HCT116 (cell line): ENCODE measurements around the gene RTN4IP1. TPM values are rescaled to one million over a fixed set of nuclear protein-coding genes. Genes with fewer than 3 reads are reported as not detected.

Experiments
- ATAC-seq: fragments of 200-7000 bp; cut with Tn5 transposase; 2 replicates; pipeline ENCODE4 v1.9.1; 2020; ENCODE audit warnings: mild to moderate bottlenecking, moderate library complexity
- BruUV-seq: library from RNA; stranded (reverse); fragments of 400-500 nt; replicated peaks from 2 replicates; lab custom pipeline; 2021; lab: Mats Ljungman, UMichigan
- CTCF ChIA-PET: fragments of 300-600 bp; sonication (Branson Sonifier 250); formaldehyde crosslinking; loops from one replicate; lab custom pipeline; 2021; ENCODE audit warnings: antibody characterized with exemption; lab: Charles Lee
- POLR2A ChIA-PET: fragments of 300-600, 350-600 bp; sonication (Branson Sonifier 250); formaldehyde crosslinking; loops from one replicate; lab custom pipeline; 2021; ENCODE audit warnings: antibody characterized with exemption; lab: Charles Lee
- RAD21 ChIA-PET, 2 experiments: fragments of 300-600 bp; sonication (Branson Sonifier 250); formaldehyde crosslinking; loops; one replicate each; lab custom pipeline; 2023; ENCODE audit warnings: low total read pairs in 2 of 2; ENCODE audit not compliant: uncharacterized antibody in 2 of 2, unreplicated experiment in 2 of 2, low non-redundant PET in 1 of 2; lab: Charles Lee
- DNase-seq: peaks from one replicate; pipeline ENCODE4 v3.0.0-alpha.2; 2010; ENCODE audit warnings: low read depth, low spot score
- H2AFZ ChIP-seq: fragments of 200-600 bp; shearing (Covaris generic), sonication (generic); 2 replicates; pipeline ENCODE4 v1.6.1; 2017; ENCODE audit warnings: low read depth, mixed run types, mixed read lengths, antibody characterized with exemption, low read length; ENCODE audit not compliant: poor library complexity, severe bottlenecking
- H3K27ac ChIP-seq: 2 replicates; pipeline ENCODE4 v1.5.1; 2012; ENCODE audit warnings: low read depth, low read length
- H3K27me3 ChIP-seq: fragments of 200-600 bp; sonication (generic); 2 replicates; pipeline ENCODE4 v1.6.1; 2016; ENCODE audit warnings: mixed run types, low read length, mixed read lengths; ENCODE audit not compliant: insufficient read depth
- H3K36me3 ChIP-seq, 2 experiments: fragments of 200-500 bp in 1 of 2; fragments of 200-600 bp in 1 of 2; sonication (Bioruptor generic) in 1 of 2; sonication (generic) in 1 of 2; 2 replicates each; pipeline versions ENCODE4 v1.5.1 to v1.6.1; 2014 to 2016; ENCODE audit warnings: low read length in 2 of 2, inconsistent platforms in 1 of 2, mixed read lengths in 1 of 2, mixed run types in 1 of 2; ENCODE audit not compliant: insufficient read depth in 2 of 2, control insufficient read depth in 1 of 2
- H3K4me1 ChIP-seq, 2 experiments: fragments of 200-600 bp in 1 of 2; sonication (generic) in 1 of 2; 2 replicates each; pipeline versions ENCODE4 v1.5.1 to v1.6.1; 2012 to 2017; ENCODE audit warnings: low read length in 2 of 2, inconsistent platforms in 1 of 2, mild to moderate bottlenecking in 1 of 2, mixed read lengths in 1 of 2, mixed run types in 1 of 2, moderate library complexity in 1 of 2; ENCODE audit not compliant: insufficient read depth in 2 of 2, control insufficient read depth in 1 of 2
- H3K4me2 ChIP-seq: fragments of 200-600 bp; sonication (generic); 2 replicates; pipeline ENCODE4 v1.6.1; 2017; ENCODE audit warnings: mixed run types, low read length, mixed read lengths
- H3K4me3 ChIP-seq, 2 experiments: fragments of 200-600 bp in 1 of 2; sonication (generic) in 1 of 2; replicated peaks in 1 of 2; 2 replicates each; pipeline ENCODE4 v1.5.1; 2011 to 2016; ENCODE audit warnings: low read length in 2 of 2, control low read depth in 1 of 2, low read depth in 1 of 2, mild to moderate bottlenecking in 1 of 2, mixed read lengths in 1 of 2, mixed run types in 1 of 2
- H3K79me2 ChIP-seq: fragments of 200-600 bp; sonication (generic); 2 replicates; pipeline ENCODE4 v1.6.1; 2017; ENCODE audit warnings: mild to moderate bottlenecking, mixed run types, low read length, moderate library complexity, mixed read lengths; ENCODE audit not compliant: insufficient read depth
- H3K9ac ChIP-seq: fragments of 200-600 bp; sonication (generic); 2 replicates; pipeline ENCODE4 v1.6.1; 2016; ENCODE audit warnings: low read length, mixed read lengths
- H3K9me2 ChIP-seq: fragments of 200-600 bp; sonication (generic), shearing (Covaris generic); 2 replicates; pipeline ENCODE4 v1.6.1; 2017; ENCODE audit warnings: mixed run types, mild to moderate bottlenecking, moderate library complexity; ENCODE audit not compliant: insufficient read depth
- H3K9me3 ChIP-seq, 2 experiments: fragments of 200-500 bp in 1 of 2; fragments of 200-600 bp in 1 of 2; sonication (Bioruptor generic) in 1 of 2; sonication (generic) in 1 of 2; 2 replicates each; pipeline ENCODE4 v1.6.1; 2014 to 2017; ENCODE audit warnings: low read length in 2 of 2, mixed read lengths in 2 of 2, inconsistent platforms in 1 of 2, low read depth in 1 of 2, mild to moderate bottlenecking in 1 of 2, mixed run types in 1 of 2, moderate library complexity in 1 of 2; ENCODE audit not compliant: control insufficient read depth in 1 of 2, insufficient read depth in 1 of 2
- H4K20me1 ChIP-seq: fragments of 200-600 bp; sonication (generic), shearing (Covaris generic); 2 replicates; pipeline ENCODE4 v1.6.1; 2017; ENCODE audit warnings: mixed run types, mild to moderate bottlenecking, moderate library complexity; ENCODE audit not compliant: insufficient read depth
- CBX3 ChIP-seq: IDR thresholded peaks from 2 replicates; pipeline ENCODE4 v1.6.1; 2012; ENCODE audit warnings: low read depth
- CEBPB ChIP-seq: IDR thresholded peaks from 2 replicates; pipeline ENCODE4 v1.6.1; 2012; ENCODE audit warnings: low read depth
- ELF1 ChIP-seq: IDR thresholded peaks from 2 replicates; pipeline ENCODE4 v1.6.1; 2012; ENCODE audit warnings: low read depth, borderline replicate concordance
- EZH2 ChIP-seq: fragments of 200-600 bp; sonication (generic); IDR thresholded peaks from 2 replicates; pipeline ENCODE4 v1.6.1; 2017; ENCODE audit warnings: antibody characterized with exemption, mixed run types
- JUND ChIP-seq: IDR thresholded peaks from 2 replicates; pipeline ENCODE4 v1.6.1; 2012
- MAX ChIP-seq: IDR thresholded peaks from 2 replicates; pipeline ENCODE4 v1.6.1; 2012
- POLR2AphosphoS5 ChIP-seq: IDR thresholded peaks from 2 replicates; pipeline ENCODE4 v1.6.1; 2011; ENCODE audit warnings: mild to moderate bottlenecking, low read depth, low read length, moderate library complexity
- SP1 ChIP-seq: IDR thresholded peaks from 2 replicates; pipeline ENCODE4 v1.6.1; 2012; ENCODE audit warnings: low read depth
- TCF7L2 ChIP-seq: IDR thresholded peaks from 2 replicates; pipeline ENCODE4 v1.7.0; 2011; ENCODE audit warnings: borderline replicate concordance, inconsistent platforms; ENCODE audit not compliant: insufficient read depth, insufficient read length; ENCODE audit errors: extremely low read depth
- ZBTB33 ChIP-seq: IDR thresholded peaks from 2 replicates; pipeline ENCODE4 v1.6.1; 2011; ENCODE audit warnings: mild to moderate bottlenecking, low read length, moderate library complexity; ENCODE audit not compliant: insufficient replicate concordance; ENCODE audit errors: extremely low read depth
- intact Hi-C: fragments of 100-400 bp; cut with micrococcal nuclease; formaldehyde crosslinking; loops from 2 replicates; pipeline ENCODE4 v1.10.0; 2022
- total RNA-seq: library from RNA; stranded (reverse); gene quantifications from one replicate; pipeline ENCODE4 v1.2.1, GENCODE V29; 2021; ENCODE audit not compliant: unreplicated experiment

Gene RTN4IP1
- total RNA-seq, 1 experiment from 2014 or later = 9.1 TPM

DNA sequence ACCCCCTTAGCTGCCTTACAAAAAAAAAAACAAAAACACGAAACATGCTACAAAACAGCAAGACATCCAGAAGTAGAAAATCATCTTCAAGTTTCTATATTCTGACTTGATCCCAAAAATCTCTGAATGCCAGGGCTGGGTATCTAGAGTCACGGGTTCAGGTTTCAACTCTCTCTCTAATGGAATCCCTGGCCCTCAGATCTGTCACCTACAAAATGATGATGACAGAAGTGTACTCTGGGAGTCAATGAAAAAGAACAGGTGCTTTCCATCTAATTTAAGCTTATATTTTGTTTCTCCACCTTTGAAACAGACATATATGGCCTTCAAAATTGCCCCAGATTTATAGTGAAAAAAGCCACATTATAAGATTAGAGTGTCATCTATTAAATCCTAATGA, 18.3 kb downstream of the RTN4IP1 start:
- ChIA-PET RAD21 (interaction anchor here in 1 of 2 experiments (1.0 kb wide), 1 partner anchor 276 kb away, joined by 3 read pairs; no protein-coding TSS in a partner anchor), CTCF (interaction anchor here (1.4 kb wide), 1 partner anchor 369 kb away, joined by 3 read pairs; no protein-coding TSS in a partner anchor)

More for the DNA sequence above, 18.3 kb downstream of the RTN4IP1 start:
- no peak overlapping the region for H3K4me2 ChIP-seq
- ATAC-seq (no peak), DNase-seq (no peak)
- H4K20me1 ChIP-seq = no peaks in the 10 kb centered on the region
- intact Hi-C loops = no loop called here
- no peaks in the 10 kb centered on the region for H3K79me2 ChIP-seq
- H3K27ac ChIP-seq = no peak overlapping the region
- H3K27me3 ChIP-seq = no peaks in the 10 kb centered on the region
- BruUV-seq = no TSS peak
- H3K4me3 ChIP-seq = no peak overlapping the region
- TF ChIP-seq ELF1 (no peak), SP1 (no peak), JUND (no peak), CBX3 (no peak), TCF7L2 (no peak), POLR2AphosphoS5 (no peak), CEBPB (no peak), MAX (no peak), EZH2 (no peak), ZBTB33 (no peak)
- H3K9ac ChIP-seq = no peak overlapping the region
- H2AFZ ChIP-seq = no peak overlapping the region
- POLR2A ChIA-PET = no interaction called here
- no peaks in the 10 kb centered on the region for H3K9me2 ChIP-seq
- no peaks in the 10 kb centered on the region for H3K4me1 ChIP-seq
- no peaks in the 10 kb centered on the region for H3K36me3 ChIP-seq
- H3K9me3 ChIP-seq = no peaks in the 10 kb centered on the region
